ENCODE measurements around the gene PCLO. TPM values are rescaled to one million over a fixed set of nuclear protein-coding genes. Genes with fewer than 3 reads are reported as not detected.

The PCLO gene
- total and polyA plus RNA-seq, 2 of the 8 experiments (the other 6 are each of a cell fraction or from before 2014, with no cell fraction given) = 1.5 to 3.2 TPM

- H3K23ac ChIP-seq (ENCODE audit: insufficient read length) = no peak overlapping the region
- no peaks in the 10 kb centered on the region for H4K20me1 ChIP-seq (replicated peaks in 1 of 2; ENCODE audit: control insufficient read depth in 1 of 2, insufficient read depth in 2 of 2, low read length in 2 of 2)
- no peaks in the 10 kb centered on the region for H3K79me1 ChIP-seq (ENCODE audit: low read depth, low read length)
- no peak overlapping the region for H2BK20ac ChIP-seq (ENCODE audit: low read length)
- H2AK5ac ChIP-seq (ENCODE audit: low read depth, low read length) = no peak overlapping the region
- H3K36me3 ChIP-seq (ENCODE audit: control insufficient read depth in 2 of 4, insufficient read depth in 4 of 4, low read length in 3 of 4) = no peaks in the 10 kb centered on the region; a peak in 1 of 8 replicates
- H3K27ac ChIP-seq (ENCODE audit: low read depth, low read length) = no peak overlapping the region
- H2BK15ac ChIP-seq (ENCODE audit: low read length) = no peak overlapping the region
- 91% methylated on average over 1 of the region's 1 CpG; no CpG with 5 or more reads in 1 of the 2 experiments for WGBS, 2 experiments (ENCODE audit: extremely low coverage in 1 of 2, insufficient coverage in 1 of 2, insufficient read length in 1 of 2, insufficient replicate concordance in 2 of 2, low coverage in 1 of 2, low lambda C conversion rate in 2 of 2, missing lambda C conversion rate in 1 of 2)
- no peak for DNase-seq (ENCODE audit: low read depth in 1 of 2, low spot score in 2 of 2)
- no peak overlapping the region for H2BK120ac ChIP-seq (replicated peaks; ENCODE audit: low read depth, low read length)
- no peak overlapping the region for H3K4me3 ChIP-seq (ENCODE audit: extremely low read depth in 1 of 4, insufficient read depth in 2 of 4, low read depth in 3 of 4, low read length in 4 of 4)
- no peak for FAIRE-seq
- H4K5ac ChIP-seq (ENCODE audit: insufficient read length, low read depth, low read length) = no peak overlapping the region
- H3K4me1 ChIP-seq (replicated peaks in 1 of 4; ENCODE audit: control insufficient read depth in 3 of 4, insufficient read depth in 4 of 4, low read length in 3 of 4) = no peaks in the 10 kb centered on the region
- H3K27me3 ChIP-seq (replicated peaks in 1 of 4; ENCODE audit: control insufficient read depth in 3 of 4, extremely low read depth in 1 of 4, insufficient read depth in 3 of 4, low read length in 3 of 4) = no peaks in the 10 kb centered on the region
- no peak overlapping the region for H3K18ac ChIP-seq (ENCODE audit: extremely low read depth, low read length)
- H3K23me2 ChIP-seq (ENCODE audit: low read depth, low read length) = no peaks in the 10 kb centered on the region; the same call in 1 of the 2 replicates
- no peak overlapping the region for H4K91ac ChIP-seq (replicated peaks; ENCODE audit: insufficient read length, low read length)
- no peak overlapping the region for H2BK12ac ChIP-seq (ENCODE audit: low read depth, low read length)
- H2BK5ac ChIP-seq (ENCODE audit: low read depth, low read length) = no peak overlapping the region
- H3K4me2 ChIP-seq (ENCODE audit: insufficient read depth in 1 of 2, low read depth in 2 of 2, low read length in 2 of 2) = no peak overlapping the region
- H3K56ac ChIP-seq (replicated peaks; ENCODE audit: insufficient read length, low read depth, low read length) = no peak overlapping the region
- ChIA-PET CTCF (ENCODE audit: partially characterized antibody) (interaction anchor here (0.7 kb wide), 1 partner anchor 185 kb away, joined by 3 read pairs; no protein-coding TSS in a partner anchor), POLR2A (ENCODE audit: partially characterized antibody) (no interaction called here)
- H3K9ac ChIP-seq (replicated peaks in 1 of 4; ENCODE audit: extremely low read depth in 1 of 4, low read depth in 3 of 4, low read length in 3 of 4) = no peak overlapping the region
- no peak overlapping the region for H4K8ac ChIP-seq (ENCODE audit: extremely low read depth, insufficient read depth, low read length)
- no peaks in the 10 kb centered on the region for H3K79me2 ChIP-seq (ENCODE audit: control insufficient read depth in 1 of 2, insufficient read depth in 2 of 2, low read length in 2 of 2)
- no peaks in the 10 kb centered on the region for H3K9me3 ChIP-seq (ENCODE audit: insufficient read depth in 2 of 2, low read depth in 1 of 2, low read length in 1 of 2)
- H3K14ac ChIP-seq (ENCODE audit: insufficient read length) = no peak overlapping the region
- no peak overlapping the region for H2AFZ ChIP-seq (ENCODE audit: low read length)
- no peak overlapping the region for H3K4ac ChIP-seq (replicated peaks; ENCODE audit: insufficient read length, low read depth, low read length)
- TF ChIP-seq CREB1 (IDR thresholded peaks at IDR 0.05) = no peak
- TF ChIP-seq SP2 (IDR thresholded peaks at IDR 0.05; ENCODE audit: low read length) = no peak
- no peak for TF ChIP-seq CHD2 (IDR thresholded peaks at IDR 0.05; ENCODE audit: low read length)
- TF ChIP-seq CTBP2 (IDR thresholded peaks at IDR 0.05; ENCODE audit: borderline replicate concordance, insufficient read depth, insufficient read length, low read length) = no peak
- TF ChIP-seq TAF1 (IDR thresholded peaks at IDR 0.05; ENCODE audit: low read depth, low read length) = no peak
- no peak for TF ChIP-seq KDM4A (IDR thresholded peaks at IDR 0.05; ENCODE audit: low read depth, low read length, severe bottlenecking)
- TF ChIP-seq BRCA1 (IDR thresholded peaks at IDR 0.05; ENCODE audit: low read depth, low read length) = no peak
- no peak for TF ChIP-seq ASH2L (IDR thresholded peaks at IDR 0.05; ENCODE audit: low read length)
- no peak for TF ChIP-seq ATF3 (IDR thresholded peaks at IDR 0.05; ENCODE audit: insufficient read depth, low read depth, low read length)
- TF ChIP-seq E2F6 (IDR thresholded peaks at IDR 0.05) = no peak
- no peak for TF ChIP-seq CEBPB (IDR thresholded peaks at IDR 0.05; ENCODE audit: low read depth, low read length)
- no peak for TF ChIP-seq CTCF (IDR thresholded peaks at IDR 0.05; ENCODE audit: control extremely low read depth in 1 of 3, insufficient read depth in 1 of 3, low read depth in 1 of 3, low read length in 3 of 3)
Measured at GRCh38 chr7:82957521-82957920, 205.2 kb downstream of the PCLO start.
